ENCODE results near the gene COPS3.
A peak's percentile ranks its signal among the peaks of the same experiment; 100 is the strongest.

Gene COPS3

GRCh38 chr17:17205368-17206123, 75.5 kb downstream of the COPS3 start:
- TF ChIP-seq YY1 (IDR thresholded peaks at IDR 0.05; ENCODE audit: low read depth) = no peak
- no peak for TF ChIP-seq EGR1 (IDR thresholded peaks at IDR 0.05)
- TF ChIP-seq CEBPB (IDR thresholded peaks at IDR 0.05) = no peak
- TF ChIP-seq, protein P1, sequence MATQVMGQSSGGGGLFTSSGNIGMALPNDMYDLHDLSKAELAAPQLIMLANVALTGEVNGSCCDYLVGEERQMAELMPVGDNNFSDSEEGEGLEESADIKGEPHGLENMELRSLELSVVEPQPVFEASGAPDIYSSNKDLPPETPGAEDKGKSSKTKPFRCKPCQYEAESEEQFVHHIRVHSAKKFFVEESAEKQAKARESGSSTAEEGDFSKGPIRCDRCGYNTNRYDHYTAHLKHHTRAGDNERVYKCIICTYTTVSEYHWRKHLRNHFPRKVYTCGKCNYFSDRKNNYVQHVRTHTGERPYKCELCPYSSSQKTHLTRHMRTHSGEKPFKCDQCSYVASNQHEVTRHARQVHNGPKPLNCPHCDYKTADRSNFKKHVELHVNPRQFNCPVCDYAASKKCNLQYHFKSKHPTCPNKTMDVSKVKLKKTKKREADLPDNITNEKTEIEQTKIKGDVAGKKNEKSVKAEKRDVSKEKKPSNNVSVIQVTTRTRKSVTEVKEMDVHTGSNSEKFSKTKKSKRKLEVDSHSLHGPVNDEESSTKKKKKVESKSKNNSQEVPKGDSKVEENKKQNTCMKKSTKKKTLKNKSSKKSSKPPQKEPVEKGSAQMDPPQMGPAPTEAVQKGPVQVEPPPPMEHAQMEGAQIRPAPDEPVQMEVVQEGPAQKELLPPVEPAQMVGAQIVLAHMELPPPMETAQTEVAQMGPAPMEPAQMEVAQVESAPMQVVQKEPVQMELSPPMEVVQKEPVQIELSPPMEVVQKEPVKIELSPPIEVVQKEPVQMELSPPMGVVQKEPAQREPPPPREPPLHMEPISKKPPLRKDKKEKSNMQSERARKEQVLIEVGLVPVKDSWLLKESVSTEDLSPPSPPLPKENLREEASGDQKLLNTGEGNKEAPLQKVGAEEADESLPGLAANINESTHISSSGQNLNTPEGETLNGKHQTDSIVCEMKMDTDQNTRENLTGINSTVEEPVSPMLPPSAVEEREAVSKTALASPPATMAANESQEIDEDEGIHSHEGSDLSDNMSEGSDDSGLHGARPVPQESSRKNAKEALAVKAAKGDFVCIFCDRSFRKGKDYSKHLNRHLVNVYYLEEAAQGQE (IDR thresholded peaks at IDR 0.05; ENCODE audit: low read depth) = no peak
- TF ChIP-seq FOXM1 (IDR thresholded peaks at IDR 0.05; ENCODE audit: borderline replicate concordance, low read depth) = no peak
- TF ChIP-seq ZBTB7A (IDR thresholded peaks at IDR 0.05; ENCODE audit: low read depth) = peak; percentile 77

GRCh38 chr17:17204635-17205231, 76.3 kb downstream of the COPS3 start:
- TF ChIP-seq, protein P2, sequence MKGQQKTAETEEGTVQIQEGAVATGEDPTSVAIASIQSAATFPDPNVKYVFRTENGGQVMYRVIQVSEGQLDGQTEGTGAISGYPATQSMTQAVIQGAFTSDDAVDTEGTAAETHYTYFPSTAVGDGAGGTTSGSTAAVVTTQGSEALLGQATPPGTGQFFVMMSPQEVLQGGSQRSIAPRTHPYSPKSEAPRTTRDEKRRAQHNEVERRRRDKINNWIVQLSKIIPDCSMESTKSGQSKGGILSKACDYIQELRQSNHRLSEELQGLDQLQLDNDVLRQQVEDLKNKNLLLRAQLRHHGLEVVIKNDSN (IDR thresholded peaks at IDR 0.05) = no peak
- TF ChIP-seq YY1 (IDR thresholded peaks at IDR 0.05; ENCODE audit: low read depth) (no peak), RAD21 (IDR thresholded peaks at IDR 0.05; ENCODE audit: low read depth) (no peak), CREB1 (IDR thresholded peaks at IDR 0.05; ENCODE audit: low read depth) (no peak), EP300 (IDR thresholded peaks at IDR 0.05; ENCODE audit: borderline replicate concordance) (no peak), TEAD4 (IDR thresholded peaks at IDR 0.05) (no peak), ZBTB7A (IDR thresholded peaks at IDR 0.05; ENCODE audit: low read depth) (no peak), EGR1 (IDR thresholded peaks at IDR 0.05) (no peak), TCF12 (IDR thresholded peaks at IDR 0.05; ENCODE audit: low read depth) (no peak), MAX (IDR thresholded peaks at IDR 0.05) (no peak), NFIC (IDR thresholded peaks at IDR 0.05) (no peak), TAF1 (IDR thresholded peaks at IDR 0.05; ENCODE audit: low read depth) (no peak), FOXM1 (IDR thresholded peaks at IDR 0.05; ENCODE audit: borderline replicate concordance, low read depth) (no peak), CEBPB (IDR thresholded peaks at IDR 0.05) (no peak)
- TF ChIP-seq, protein P1 (IDR thresholded peaks at IDR 0.05; ENCODE audit: low read depth) = no peak

- TF ChIP-seq, protein P1 (IDR thresholded peaks at IDR 0.05; ENCODE audit: low read depth) = no peak
- TF ChIP-seq NFIC (IDR thresholded peaks at IDR 0.05) (no peak), EP300 (IDR thresholded peaks at IDR 0.05; ENCODE audit: borderline replicate concordance) (no peak), MAX (IDR thresholded peaks at IDR 0.05) (no peak), TEAD4 (IDR thresholded peaks at IDR 0.05) (no peak), CREB1 (IDR thresholded peaks at IDR 0.05; ENCODE audit: low read depth) (no peak), ZBTB7A (IDR thresholded peaks at IDR 0.05; ENCODE audit: low read depth) (no peak), RAD21 (IDR thresholded peaks at IDR 0.05; ENCODE audit: low read depth) (no peak), TCF12 (IDR thresholded peaks at IDR 0.05; ENCODE audit: low read depth) (no peak), CEBPB (IDR thresholded peaks at IDR 0.05) (no peak), FOXM1 (IDR thresholded peaks at IDR 0.05; ENCODE audit: borderline replicate concordance, low read depth) (no peak), TAF1 (IDR thresholded peaks at IDR 0.05; ENCODE audit: low read depth) (no peak), EGR1 (IDR thresholded peaks at IDR 0.05) (no peak), YY1 (IDR thresholded peaks at IDR 0.05; ENCODE audit: low read depth) (no peak)
- TF ChIP-seq, protein P2 (IDR thresholded peaks at IDR 0.05) = no peak
These were observed 76.9 kb downstream of the COPS3 start for GRCh38 chr17:17204041-17204591.
